ENCODE results near the gene HSD17B4.
A peak's percentile ranks its signal among the peaks of the same experiment; 100 is the strongest.
"Not testable (repeated sequence)": the region's sequence is repeated elsewhere in the genome, so short reads cannot be mapped to it uniquely, and the experiment has no call there.

Gene HSD17B4

DNA sequence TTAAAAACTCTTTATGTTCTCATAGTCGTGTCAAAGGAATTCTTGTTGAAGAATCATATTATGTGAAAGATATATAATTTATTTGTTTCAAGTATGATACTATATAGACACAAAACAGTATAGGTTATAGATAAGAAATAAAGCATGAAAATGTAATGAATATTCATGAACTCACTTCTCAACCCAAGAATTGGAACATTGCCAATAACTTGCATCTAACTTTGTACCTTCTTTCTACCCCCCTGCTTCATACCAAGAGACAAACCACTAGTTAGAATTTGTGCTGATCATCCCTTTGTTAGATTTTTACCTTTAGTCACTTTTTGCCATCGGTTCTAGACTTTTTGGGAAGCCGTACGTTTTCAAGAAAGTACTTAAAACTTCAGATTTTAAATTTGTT is 32.6 kb downstream of the HSD17B4 start:
- no peak for FAIRE-seq

GRCh38 chr5:119501671-119502179 is 49.4 kb downstream of the HSD17B4 start:
- FAIRE-seq: no peak

DNA sequence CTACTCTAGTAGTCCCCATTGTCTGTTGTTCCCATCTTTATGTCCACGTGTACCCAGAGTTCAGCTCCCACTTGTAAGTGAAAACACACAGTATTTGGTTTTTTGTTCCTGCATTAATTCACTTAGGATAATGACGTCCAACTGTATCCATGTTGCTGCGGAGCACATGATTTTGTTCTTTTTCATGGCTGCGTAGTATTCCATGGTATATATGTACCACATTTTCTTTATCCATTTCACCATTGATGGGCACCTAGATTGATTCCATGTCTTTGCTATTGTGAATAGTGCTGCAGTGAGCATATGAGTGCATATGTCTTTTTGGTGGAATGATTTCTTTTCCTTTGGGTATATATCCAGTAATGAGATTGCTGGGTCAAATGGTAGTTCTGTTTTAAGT is 51.6 kb downstream of the HSD17B4 start:
- not testable (repeated sequence) for FAIRE-seq

DNA sequence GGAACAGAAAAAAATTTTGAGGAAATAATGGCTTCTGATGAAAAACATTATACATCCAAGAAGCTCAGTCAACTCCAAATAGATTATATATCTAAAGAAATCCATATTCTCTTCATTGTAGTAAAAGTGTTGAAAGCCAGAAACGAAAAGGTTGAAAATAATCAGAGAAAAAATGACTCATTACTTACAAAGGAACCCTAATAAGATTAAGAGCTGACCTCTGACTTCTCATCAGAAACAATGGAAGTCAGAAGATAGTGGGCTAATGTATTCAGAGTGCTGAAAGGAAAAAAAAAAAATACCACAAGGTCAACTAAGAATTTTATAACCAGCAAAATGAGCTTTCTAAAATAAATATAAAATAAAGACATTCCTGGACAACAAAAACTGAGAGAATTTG is 60.0 kb downstream of the HSD17B4 start:
- FAIRE-seq: no peak

DNA sequence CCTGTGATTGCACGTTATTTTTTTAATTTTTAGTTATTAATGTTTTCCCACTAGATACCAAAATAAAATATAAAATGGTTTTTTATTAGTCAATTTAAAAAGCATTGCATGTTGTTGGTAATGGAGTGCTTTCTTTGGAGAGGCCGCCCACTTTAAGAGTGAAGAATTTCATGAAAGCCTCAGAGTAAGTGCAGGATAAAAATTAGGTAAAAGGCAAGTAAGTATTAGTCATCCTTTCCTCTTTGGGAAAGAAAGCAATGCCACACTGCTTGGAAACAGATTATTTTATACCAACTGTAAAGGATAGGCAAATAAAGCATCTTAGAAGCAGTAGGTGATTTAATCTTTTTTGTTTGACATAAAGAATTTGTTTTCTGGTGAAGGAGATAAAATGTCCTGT is 62.9 kb downstream of the HSD17B4 start:
- peak; percentile 82 for FAIRE-seq

GRCh38 chr5:119517115-119517514 is 64.8 kb downstream of the HSD17B4 start:
- not testable (repeated sequence) for FAIRE-seq

GRCh38 chr5:119521232-119521631 is 68.9 kb downstream of the HSD17B4 start:
- FAIRE-seq: no peak

DNA sequence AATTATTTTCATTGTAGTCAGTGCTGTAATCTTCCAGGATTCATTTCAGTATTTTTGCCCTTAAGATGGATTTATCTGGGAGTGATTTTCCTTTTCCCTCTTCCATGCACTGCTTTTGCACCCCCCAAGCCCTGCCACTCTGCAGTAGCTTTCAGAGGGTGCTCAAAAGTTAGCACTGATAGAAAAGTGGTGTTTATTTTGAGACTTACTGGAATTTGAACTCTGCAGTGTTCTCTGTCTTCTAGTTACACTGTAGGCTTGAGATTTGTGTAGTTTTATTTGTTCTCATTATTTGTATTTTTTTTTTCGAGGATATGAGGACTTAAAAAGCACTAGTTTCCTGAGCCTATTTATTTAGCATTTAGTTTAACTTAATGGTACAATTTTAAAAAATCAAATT is 70.5 kb downstream of the HSD17B4 start:
- no peak for FAIRE-seq

- peak; percentile 17 for FAIRE-seq
Observed at GRCh38 chr5:119524485-119524884, 72.2 kb downstream of the HSD17B4 start.

- FAIRE-seq: no peak
Observed at GRCh38 chr5:119527351-119527750, 75.1 kb downstream of the HSD17B4 start.

- peak; percentile 38 for FAIRE-seq
Observed at GRCh38 chr5:119529811-119530210, 77.5 kb downstream of the HSD17B4 start.

DNA sequence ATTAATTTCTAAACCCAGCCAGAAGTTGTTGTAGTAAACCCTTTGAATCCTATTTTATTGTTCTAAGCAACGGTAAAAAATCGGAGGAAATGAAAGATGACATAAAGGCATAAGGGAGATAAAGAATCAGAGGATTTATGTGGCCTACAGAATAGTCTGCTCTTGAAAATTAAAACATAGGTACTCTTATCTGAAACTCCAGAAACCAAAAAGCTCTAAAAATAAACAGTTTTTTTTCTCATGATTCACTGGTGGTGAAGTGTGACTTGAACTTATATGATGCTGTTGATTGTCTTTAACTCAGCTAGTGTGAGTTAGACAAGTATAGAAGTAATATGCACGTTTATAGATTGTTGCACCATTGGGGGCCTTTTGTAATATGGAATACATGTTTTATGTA is 80.3 kb downstream of the HSD17B4 start:
- no peak for FAIRE-seq

DNA sequence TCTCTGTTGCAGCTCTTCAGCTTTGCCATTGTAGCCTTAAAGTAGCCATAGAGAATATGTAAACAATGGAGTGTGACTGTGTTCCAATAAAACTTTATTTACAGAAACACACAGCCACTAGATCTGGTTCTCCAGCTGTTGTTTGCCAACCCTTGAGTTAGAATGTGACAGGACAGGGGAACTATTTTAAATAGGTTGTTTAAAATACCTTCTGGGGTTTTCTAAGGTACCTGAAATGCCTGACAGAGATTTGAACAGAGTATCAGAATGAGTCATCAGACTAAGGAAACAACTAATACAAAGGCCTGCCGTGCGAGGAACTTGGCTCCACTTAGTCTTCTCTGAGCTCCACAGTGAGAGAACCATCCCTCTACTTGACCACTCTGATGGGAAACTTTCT is 85.4 kb downstream of the HSD17B4 start:
- no peak for FAIRE-seq

DNA sequence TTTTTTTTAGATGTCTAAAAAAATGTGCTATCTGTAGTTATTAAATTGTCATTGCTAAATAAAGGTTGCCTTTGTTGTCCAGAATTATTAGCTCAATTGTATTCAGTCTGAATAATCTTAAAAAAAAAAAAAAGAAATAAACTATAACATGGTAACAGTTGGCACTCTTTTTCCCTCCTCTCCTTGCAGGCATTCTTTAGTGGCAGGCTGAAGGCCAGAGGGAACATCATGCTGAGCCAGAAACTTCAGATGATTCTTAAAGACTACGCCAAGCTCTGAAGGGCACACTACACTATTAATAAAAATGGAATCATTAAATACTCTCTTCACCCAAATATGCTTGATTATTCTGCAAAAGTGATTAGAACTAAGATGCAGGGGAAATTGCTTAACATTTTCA is 89.4 kb downstream of the HSD17B4 start:
- FAIRE-seq: no peak

DNA sequence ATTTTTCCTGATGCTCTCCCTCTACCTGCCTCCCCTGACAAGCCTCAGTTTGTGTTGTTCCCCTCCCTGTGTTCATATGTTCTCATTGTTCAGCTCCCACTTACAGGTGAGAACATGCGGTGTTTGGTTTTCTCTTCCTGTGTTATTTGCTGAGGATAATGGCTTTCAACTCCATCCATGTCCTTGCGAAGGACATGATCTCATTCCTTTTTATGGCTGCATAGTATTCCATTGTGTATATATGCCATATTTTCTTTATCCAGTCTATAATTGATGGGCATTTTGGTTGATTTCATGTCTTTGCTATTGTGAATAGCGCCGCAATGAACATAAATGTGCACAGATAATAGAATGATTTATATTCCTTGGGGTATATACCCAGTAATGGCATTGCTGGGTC is 99.5 kb downstream of the HSD17B4 start:
- FAIRE-seq: no peak

GRCh38 chr5:119554597-119554996 is 102.3 kb downstream of the HSD17B4 start:
- FAIRE-seq: no peak

DNA sequence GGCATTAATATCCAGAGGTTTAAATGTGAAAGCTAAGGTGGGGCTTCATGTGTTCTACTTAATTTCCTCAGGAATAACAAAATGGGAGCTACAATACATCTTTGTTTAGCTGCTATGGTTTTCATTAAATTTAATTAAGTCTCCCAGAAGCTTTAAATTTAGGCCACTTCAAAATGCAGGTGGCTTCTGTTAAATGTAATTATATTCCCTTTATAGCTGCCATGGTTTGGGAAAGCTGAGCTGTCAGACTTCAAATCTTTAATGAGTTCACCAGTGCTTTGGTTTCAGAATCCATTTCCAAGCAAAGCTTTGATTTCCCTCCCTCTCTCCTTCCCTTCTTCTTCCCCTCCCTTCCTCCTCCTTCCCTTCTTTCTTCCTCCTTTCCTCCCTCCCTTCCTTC is 118.6 kb downstream of the HSD17B4 start:
- no peak for FAIRE-seq

- no peak for FAIRE-seq
Observed at GRCh38 chr5:119578937-119579336, 126.6 kb downstream of the HSD17B4 start.

DNA sequence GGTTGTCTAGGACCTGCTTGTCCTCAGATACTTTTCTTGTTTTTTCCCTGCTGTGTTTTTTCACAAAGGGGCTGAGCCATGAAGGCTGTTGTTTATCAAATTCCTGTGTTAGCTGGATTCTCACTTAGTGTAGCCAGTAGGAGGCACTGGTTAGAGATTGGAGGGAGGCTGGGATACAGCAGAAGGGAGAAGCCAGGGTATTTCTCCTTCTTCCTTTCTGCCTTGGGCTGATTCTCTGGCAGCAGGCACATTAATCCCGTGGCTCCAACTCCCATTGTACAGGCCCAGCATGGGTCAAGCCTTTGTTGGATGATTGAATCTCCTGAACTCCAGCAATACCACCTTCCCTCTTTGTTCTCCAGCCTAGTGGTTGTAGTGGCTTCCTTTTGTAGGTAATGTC is 130.7 kb downstream of the HSD17B4 start:
- no peak for FAIRE-seq

DNA sequence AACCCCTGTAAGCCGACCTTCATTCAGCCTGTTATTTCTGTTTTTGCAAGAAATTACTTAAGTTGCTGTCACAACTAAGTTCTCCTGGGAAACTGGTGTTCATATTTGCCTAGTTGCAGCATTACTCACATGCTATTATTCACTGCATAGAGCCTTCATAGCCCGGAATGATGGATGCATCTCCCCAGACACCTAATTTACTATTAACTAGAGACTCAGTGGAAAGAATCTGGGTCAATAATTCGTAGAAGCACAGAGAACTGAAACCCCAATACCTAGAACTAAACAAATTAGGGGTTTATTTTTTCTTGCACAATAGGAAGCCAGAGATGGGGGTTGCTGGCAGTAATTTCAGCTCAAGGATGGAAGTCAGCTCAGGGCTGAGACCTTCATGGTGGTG is 131.4 kb downstream of the HSD17B4 start:
- FAIRE-seq: no peak
